Activated CD8-positive, alpha-beta T cell treated with anti-CD3 and anti-CD28 coated beads for 36 hours (primary cell): Measurements from ENCODE around the gene MATN4. TPM values are rescaled to one million over a fixed set of nuclear protein-coding genes. Genes with fewer than 3 reads are reported as not detected.

Experiments used
- ATAC-seq: fragments of 200-7000 bp; cut with Tn5 transposase; one replicate; pipeline ENCODE4 v1.10.0; 2021; ENCODE audit warnings: mild to moderate bottlenecking, moderate library complexity
- CTCF ChIA-PET: fragments of 350-600 bp; sonication (Branson Sonifier 250); formaldehyde crosslinking; loops from one replicate; lab custom pipeline; 2021; ENCODE audit warnings: antibody characterized with exemption; lab: Charles Lee
- POLR2A ChIA-PET: fragments of 350-600 bp; sonication (Branson Sonifier 250); formaldehyde crosslinking; loops from one replicate; lab custom pipeline; 2021; ENCODE audit warnings: antibody characterized with exemption; lab: Charles Lee
- DNase-seq: peaks from one replicate; pipeline ENCODE4 v3.0.0-alpha.2; 2020
- H3K27ac Mint-ChIP-seq: one replicate; pipeline ENCODE4 v1.8.0; 2021; ENCODE audit warnings: mild to moderate bottlenecking, mixed read lengths
- H3K27me3 Mint-ChIP-seq: one replicate; pipeline ENCODE4 v1.8.0; 2021; ENCODE audit warnings: mixed read lengths
- H3K36me3 Mint-ChIP-seq: one replicate; pipeline ENCODE4 v1.8.0; 2021; ENCODE audit warnings: low read depth, mixed read lengths
- H3K4me1 Mint-ChIP-seq: one replicate; pipeline ENCODE4 v1.8.0; 2021; ENCODE audit warnings: low read depth, mixed read lengths
- H3K4me3 Mint-ChIP-seq: one replicate; pipeline ENCODE4 v1.8.0; 2021; ENCODE audit warnings: mild to moderate bottlenecking, moderate library complexity, mixed read lengths
- H3K9me3 Mint-ChIP-seq: one replicate; pipeline ENCODE4 v1.8.0; 2021; ENCODE audit warnings: mixed read lengths
- intact Hi-C: fragments of 100-400 bp; cut with micrococcal nuclease; formaldehyde crosslinking; loops from one replicate; pipeline ENCODE4 v1.10.0; 2022
- total RNA-seq, 2 experiments: library from RNA; stranded (reverse); gene quantifications; one replicate each; pipeline ENCODE4 v1.2.3, GENCODE V29; 2021
- TF ChIP-seq, protein P1 (sequence below): fragments of 200-600 bp; IDR thresholded peaks from one replicate; pipeline ENCODE4 v1.8.0; 2022; ENCODE audit warnings: antibody characterized with exemption, mild to moderate bottlenecking

The MATN4 gene
- total RNA-seq, 2 experiments from 2014 or later: 0.74 to 1.2 TPM

DNA sequence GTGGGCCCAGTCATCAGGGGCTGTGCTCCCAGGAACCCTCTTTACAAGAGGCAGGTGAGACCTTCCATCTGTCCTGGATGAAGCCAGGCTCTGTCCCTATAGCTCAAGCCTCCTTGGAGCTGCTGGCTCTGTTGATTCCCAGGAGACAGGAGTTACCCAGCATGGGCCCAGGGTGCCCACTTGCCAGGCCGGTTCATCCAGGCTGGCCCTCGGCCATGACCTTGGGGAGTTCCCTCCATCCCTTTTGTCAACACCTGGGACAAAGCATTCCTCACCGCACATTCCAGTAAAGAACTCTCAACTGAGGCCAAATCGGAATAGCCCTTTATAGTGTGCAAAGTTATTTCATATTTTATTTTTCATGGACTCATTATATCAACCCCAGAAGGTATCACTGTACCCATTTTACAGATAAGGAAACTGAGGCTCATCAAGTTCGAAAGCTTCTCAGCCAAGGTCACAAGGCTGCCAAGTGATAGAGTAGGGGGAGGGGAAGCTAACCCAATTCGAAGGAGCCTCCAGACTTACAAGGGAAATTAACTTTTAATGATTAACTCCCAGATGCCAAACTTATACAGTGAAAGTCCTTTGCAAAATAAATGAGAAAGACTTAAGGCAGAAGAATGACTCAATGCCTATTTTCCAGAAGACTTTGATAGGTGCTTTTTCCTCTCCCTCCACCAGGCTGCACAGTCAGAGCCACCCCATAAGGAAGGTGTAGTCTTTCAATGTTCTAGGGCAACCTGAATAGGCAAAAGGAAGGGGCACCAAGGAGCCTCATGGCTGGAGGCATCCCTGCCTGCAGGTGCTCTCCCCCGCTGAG lies 21.6 kb upstream of the MATN4 start:
- TF ChIP-seq, protein P1, sequence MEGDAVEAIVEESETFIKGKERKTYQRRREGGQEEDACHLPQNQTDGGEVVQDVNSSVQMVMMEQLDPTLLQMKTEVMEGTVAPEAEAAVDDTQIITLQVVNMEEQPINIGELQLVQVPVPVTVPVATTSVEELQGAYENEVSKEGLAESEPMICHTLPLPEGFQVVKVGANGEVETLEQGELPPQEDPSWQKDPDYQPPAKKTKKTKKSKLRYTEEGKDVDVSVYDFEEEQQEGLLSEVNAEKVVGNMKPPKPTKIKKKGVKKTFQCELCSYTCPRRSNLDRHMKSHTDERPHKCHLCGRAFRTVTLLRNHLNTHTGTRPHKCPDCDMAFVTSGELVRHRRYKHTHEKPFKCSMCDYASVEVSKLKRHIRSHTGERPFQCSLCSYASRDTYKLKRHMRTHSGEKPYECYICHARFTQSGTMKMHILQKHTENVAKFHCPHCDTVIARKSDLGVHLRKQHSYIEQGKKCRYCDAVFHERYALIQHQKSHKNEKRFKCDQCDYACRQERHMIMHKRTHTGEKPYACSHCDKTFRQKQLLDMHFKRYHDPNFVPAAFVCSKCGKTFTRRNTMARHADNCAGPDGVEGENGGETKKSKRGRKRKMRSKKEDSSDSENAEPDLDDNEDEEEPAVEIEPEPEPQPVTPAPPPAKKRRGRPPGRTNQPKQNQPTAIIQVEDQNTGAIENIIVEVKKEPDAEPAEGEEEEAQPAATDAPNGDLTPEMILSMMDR: no peak
- Mint-ChIP-seq H3K9me3 (no peaks in the 10 kb centered on the region), H3K36me3 (peaks cover 29% of the 10 kb centered on the region), H3K4me3 (no peak overlapping the region), H3K27ac (no peak overlapping the region), H3K27me3 (no peaks in the 10 kb centered on the region), H3K4me1 (no peaks in the 10 kb centered on the region)
- POLR2A ChIA-PET: no interaction called here
- DNase-seq (no peak), ATAC-seq (no peak)
- intact Hi-C loops: no loop called here
- CTCF ChIA-PET: interaction anchor here (1.6 kb wide), 1 partner anchor 10 kb away, joined by 6 read pairs; no protein-coding TSS in a partner anchor

DNA sequence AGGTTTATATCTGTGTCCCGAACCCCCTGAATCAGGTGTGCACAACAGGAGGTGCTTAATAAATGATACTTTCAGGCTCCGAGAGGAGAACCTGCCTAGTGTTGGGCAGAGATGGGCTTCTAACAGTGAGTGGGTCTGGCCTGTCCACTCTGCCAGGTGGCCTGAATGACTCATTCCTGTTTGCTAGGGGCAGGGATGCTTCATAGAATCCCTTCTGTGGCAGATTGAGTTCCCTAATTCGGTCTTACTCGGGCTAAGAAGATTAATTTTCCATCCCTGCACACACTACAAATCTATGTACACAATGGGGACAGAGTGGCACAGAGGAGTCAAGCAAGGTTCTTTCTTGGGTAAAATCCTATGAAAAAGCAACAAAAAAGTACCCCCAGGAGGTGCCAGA lies 20.4 kb upstream of the MATN4 start:
- H3K27ac Mint-ChIP-seq: no peak overlapping the region
- no peaks in the 10 kb centered on the region for H3K4me1 Mint-ChIP-seq
- CTCF ChIA-PET: interaction anchor here (0.5 kb wide), 1 partner anchor 34 kb away, joined by 3 read pairs; no protein-coding TSS in a partner anchor
- no peak for ATAC-seq
- no peaks in the 10 kb centered on the region for H3K9me3 Mint-ChIP-seq
- H3K4me3 Mint-ChIP-seq: no peak overlapping the region
- POLR2A ChIA-PET: no interaction called here
- H3K36me3 Mint-ChIP-seq: peaks cover 28% of the 10 kb centered on the region
- TF ChIP-seq, protein P1: no peak
- intact Hi-C loops: no loop called here
- DNase-seq: no peak
- no peaks in the 10 kb centered on the region for H3K27me3 Mint-ChIP-seq

DNA sequence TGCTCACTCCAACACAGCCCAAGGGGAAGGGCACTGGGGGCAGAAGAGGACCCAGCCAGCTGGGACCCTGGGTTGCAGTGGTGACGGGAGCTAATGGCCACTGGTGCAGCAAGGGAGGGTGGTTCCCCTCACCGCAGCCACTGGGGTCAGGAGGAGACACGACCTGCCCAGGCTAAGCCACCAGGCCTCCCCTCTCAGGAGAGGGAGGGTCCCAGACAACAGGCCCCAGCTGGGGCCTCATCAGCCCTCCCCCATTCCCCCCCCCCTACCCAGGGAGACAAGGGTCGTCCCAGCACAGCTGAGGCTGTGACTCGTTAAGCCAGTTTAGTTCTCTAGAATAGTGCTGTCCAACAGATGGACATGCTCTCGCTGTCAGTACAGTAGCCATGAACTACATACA lies 17.3 kb upstream of the MATN4 start:
- CTCF ChIA-PET: interaction anchor here (0.7 to 1.9 kb wide), 3 partner anchors 9 to 32 kb away, joined by 3 to 10 read pairs (median 3); no protein-coding TSS in a partner anchor

DNA sequence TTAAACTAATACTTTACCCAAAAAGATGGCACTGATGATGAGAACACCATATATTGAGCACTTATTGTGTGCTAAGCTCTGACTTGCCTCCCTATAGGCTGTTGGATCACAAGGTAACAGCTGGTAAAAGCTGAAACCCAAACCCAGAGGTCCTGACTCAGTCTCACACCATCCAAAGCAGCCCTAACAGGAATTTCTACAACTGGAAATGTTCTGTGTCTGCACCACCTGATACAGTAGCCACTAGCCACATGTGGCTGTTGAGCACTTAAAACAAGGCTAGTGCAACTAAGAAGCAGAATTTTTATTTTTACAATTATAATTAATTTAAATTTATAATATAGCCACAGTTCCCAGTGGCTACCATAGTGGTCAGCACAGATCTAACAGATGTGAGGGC lies 15.6 kb upstream of the MATN4 start:
- TF ChIP-seq, protein P1: no peak
- intact Hi-C loops: no loop called here
- no peaks in the 10 kb centered on the region for H3K9me3 Mint-ChIP-seq

More for the DNA sequence above, 17.3 kb upstream of the MATN4 start:
- intact Hi-C loops: no loop called here
- Mint-ChIP-seq H3K9me3 (no peaks in the 10 kb centered on the region), H3K27ac (no peak overlapping the region), H3K4me3 (no peak overlapping the region), H3K27me3 (no peaks in the 10 kb centered on the region), H3K4me1 (peaks cover 9% of the 10 kb centered on the region), H3K36me3 (peaks cover 28% of the 10 kb centered on the region)
- TF ChIP-seq, protein P1: no peak
- no peak for DNase-seq
- ATAC-seq: no peak
- POLR2A ChIA-PET: no interaction called here

DNA sequence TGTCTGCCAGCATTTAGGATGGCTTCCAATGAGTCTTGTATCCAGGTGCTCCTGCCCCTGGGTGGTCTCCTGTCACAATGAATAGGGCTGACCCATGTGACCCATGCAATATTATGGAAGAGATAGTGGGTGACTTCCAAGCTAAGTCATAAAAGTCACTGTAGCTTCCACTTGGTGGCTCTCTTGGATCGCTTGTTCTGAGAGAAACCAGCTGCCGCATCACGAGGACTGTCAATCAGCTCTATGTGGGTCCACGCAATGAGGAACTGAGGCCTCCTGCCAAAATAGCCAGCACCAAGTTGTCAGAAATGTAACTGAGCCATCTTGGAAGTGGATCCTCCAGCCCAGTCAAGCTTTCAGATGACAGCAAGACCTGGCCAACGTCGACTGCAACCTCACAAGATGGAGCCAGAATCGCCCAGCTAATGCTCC lies 14.9 kb upstream of the MATN4 start:
- Mint-ChIP-seq H3K4me3 (no peak overlapping the region), H3K4me1 (peaks cover 25% of the 10 kb centered on the region), H3K27ac (no peak overlapping the region), H3K9me3 (no peaks in the 10 kb centered on the region), H3K36me3 (peaks cover 12% of the 10 kb centered on the region), H3K27me3 (no peaks in the 10 kb centered on the region)
- DNase-seq: peak; percentile 43
- ATAC-seq: no peak
- ChIA-PET POLR2A (no interaction called here), CTCF (interaction anchor here (0.8 to 8.4 kb wide), 15 partner anchors 11 to 448 kb away, joined by 3 to 79 read pairs (median 4); partner anchors contain the start of genes MATN4 and SYS1)
- TF ChIP-seq, protein P1: no peak
- intact Hi-C loops: no loop called here

More for the DNA sequence above, 15.6 kb upstream of the MATN4 start:
- no peak overlapping the region for H3K4me3 Mint-ChIP-seq
- peaks cover 19% of the 10 kb centered on the region for H3K36me3 Mint-ChIP-seq
- CTCF ChIA-PET: interaction anchor here (0.8 to 8.4 kb wide), 8 partner anchors 10 to 448 kb away, joined by 3 to 79 read pairs (median 6); partner anchors contain the start of gene MATN4
- DNase-seq (no peak), ATAC-seq (no peak)
- no peaks in the 10 kb centered on the region for H3K27me3 Mint-ChIP-seq
- POLR2A ChIA-PET: interaction anchor here (0.6 kb wide), 1 partner anchor 32 kb away, joined by 3 read pairs; no protein-coding TSS in a partner anchor
- H3K4me1 Mint-ChIP-seq: peaks cover 18% of the 10 kb centered on the region
- H3K27ac Mint-ChIP-seq: no peak overlapping the region
